NCI-H2107 treated with DMSO at 0.1 percent for 48 hours (cell line): ENCODE data around the gene ACTG2.
A peak's percentile ranks its signal among the peaks of the same experiment; 100 is the strongest.
"Not testable (repeated sequence)": the region's sequence is repeated elsewhere in the genome, so short reads cannot be mapped to it uniquely, and the experiment has no call there.

ENCODE experiments used
- DNase-seq: peaks from one replicate; lab custom pipeline; 2025; ENCODE audit not compliant: unreplicated experiment; lab: John Stamatoyannopoulos, UW

Gene ACTG2

GRCh38 chr2:73892631-73893329 lies at the start of gene ACTG2:
Gene ACTG2 (plus strand): TSS chr2:73893008. CDS start chr2:73901312, 8,304 bp downstream.
- no peak for DNase-seq

- DNase-seq, result no peak
These were observed 48.7 kb upstream of the ACTG2 start for GRCh38 chr2:73844087-73844486.

- peak; percentile 92 for DNase-seq
These were observed 42.8 kb upstream of the ACTG2 start for GRCh38 chr2:73850009-73850408.

DNA sequence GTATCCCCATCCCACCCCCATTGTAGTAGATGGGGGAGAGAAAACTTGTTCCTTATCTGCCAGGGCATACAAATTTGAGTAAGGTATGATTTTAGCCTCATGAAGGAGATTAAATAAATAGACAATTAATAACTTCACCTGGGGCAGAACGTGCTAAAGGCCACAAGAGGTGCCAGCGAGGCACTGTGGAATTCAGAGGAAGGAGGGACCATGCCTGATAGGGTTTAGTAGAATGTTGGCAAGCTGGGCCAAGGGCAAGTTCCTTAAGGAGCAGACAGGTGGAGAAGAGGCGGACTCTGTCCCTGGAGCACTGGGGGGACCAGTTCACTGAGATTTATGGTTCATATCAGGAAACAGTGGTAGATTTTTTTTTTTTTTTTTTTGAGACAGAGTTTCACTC lies 41.5 kb upstream of the ACTG2 start:
- DNase-seq, result no peak

DNA sequence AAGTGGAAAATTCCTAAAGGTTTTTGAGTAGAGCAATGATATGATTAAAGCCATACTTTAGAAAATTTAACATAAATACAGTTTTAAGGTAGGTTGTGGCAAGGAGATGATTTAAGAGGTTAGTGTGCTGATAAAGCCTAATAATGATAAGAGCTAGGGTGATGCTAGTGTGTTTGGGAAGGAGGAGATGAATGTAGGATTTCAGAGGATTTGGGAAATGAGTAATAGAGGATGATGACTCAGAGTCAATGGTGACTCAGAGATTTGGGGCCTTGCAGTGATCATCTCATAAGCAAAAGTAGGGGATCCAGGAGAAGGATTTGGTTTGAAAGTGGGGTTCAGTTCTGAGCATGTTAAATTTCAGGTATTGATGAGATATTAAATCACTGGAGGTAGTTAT lies 40.8 kb upstream of the ACTG2 start:
- DNase-seq, result no peak

GRCh38 chr2:73855526-73855925 lies 37.3 kb upstream of the ACTG2 start:
- no peak for DNase-seq

GRCh38 chr2:73856214-73856613 lies 36.6 kb upstream of the ACTG2 start:
- DNase-seq, result no peak

GRCh38 chr2:73859721-73860586 lies 32.9 kb upstream of the ACTG2 start:
- no peak for DNase-seq

DNA sequence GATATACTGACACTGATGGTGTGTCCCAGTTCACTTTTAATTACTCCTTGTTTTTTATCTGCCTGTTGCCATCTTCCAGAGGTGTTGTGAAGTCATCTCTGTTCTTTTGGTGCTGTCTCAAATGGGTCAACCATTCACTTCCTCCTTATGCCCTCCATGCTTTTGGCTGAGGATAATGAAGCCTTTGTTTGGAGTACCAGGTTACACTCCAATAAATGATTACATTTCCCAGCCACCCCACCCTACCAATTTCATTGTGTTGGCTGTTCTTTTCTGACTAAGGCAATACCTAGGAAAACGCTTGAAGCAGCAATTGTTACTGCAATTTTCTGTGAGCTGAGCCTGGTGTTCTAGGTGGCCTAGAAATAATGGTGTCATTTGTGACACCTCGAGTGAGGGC lies 29.8 kb upstream of the ACTG2 start:
- no peak for DNase-seq

DNA sequence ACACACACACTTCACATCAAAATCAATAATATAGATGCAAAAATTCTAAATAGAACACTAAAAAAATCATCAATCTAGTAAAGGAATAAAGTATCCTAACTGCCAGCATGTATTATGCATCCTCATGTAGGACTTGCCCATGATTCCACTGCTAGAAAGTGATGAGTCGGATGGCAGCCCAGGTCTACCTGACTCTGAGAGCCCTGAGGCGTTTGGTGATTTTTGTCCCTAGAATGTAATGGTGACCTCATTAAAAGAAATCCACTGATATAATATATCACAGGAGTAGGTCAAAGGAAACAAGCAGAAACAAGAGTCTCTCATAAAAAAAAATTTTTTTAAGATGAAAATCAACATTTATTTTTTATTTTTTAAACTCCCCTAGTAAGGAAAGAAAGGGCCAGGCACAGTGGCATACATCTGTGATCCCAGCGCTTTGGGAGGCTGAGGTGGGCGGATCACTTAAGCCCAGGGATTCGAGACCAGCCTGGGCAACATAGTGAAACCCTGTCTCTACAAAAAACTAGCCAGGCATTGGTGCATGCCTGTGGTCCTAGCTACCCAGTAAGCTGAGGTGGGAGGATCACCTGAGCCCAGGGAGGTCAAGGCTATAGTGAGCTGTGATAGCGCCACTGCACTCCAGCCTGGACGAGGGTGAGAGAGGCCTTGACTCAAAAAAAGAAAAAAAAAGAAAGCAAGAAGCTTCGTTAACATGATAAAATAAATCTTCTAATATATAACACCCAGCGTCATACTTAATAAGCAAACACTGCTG lies 24.4 kb upstream of the ACTG2 start:
- DNase-seq, result no peak

- DNase-seq, result no peak
These were observed 22.7 kb upstream of the ACTG2 start for GRCh38 chr2:73870084-73870483.

DNA sequence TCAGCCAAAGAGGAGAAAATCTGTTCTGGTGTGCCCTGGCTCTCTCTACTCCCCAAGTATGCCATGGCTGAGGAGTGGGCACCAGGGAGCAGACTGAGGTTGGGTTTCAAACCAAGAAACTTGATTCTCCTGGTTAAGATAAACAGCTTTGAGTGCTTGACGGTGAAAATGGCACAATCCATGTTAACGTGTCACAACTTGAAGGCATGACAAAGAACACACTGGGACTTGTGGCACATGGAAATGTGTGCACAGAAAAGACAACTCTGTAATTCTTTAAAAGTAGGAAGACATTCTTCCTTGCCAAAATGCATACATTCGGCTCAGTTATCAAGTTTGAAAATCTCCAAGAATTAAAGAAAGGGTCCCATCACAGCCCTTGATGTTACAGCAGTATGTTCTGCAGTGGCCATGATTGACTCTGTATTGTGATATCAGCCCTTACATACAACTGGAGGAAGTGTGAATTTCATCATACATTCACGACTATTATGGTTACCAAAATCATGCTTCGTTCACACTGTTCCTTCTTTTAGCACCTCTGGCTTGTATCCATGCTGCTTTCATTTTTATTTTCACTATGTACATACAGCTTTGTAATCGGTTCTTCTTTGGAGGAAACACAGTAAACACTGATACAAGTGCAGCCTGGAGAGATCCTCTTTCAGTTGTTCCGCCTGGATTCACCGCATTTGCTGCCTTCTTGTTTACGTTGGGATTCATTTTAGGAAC lies 15.6 kb upstream of the ACTG2 start:
- peak; percentile 77 for DNase-seq

DNA sequence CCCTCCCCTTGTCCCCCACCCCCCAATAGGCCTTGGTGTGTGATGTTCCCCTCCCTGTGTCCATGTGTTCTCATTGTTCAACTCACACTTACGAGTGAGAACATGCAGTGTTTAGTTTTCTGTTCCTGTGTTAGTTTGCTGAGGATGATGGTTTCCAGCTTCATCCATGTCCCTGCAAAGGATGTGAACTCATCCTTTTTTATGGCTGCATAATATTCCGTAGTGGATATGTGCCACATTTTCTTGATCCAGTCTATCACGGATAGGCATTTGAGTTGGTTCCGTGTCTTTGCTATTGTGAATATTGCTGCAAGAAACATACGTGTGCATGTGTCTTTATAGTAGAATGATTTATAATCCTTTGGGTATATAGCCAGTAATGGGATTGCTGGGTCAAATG lies 14.8 kb upstream of the ACTG2 start:
- DNase-seq, result not testable (repeated sequence)

DNA sequence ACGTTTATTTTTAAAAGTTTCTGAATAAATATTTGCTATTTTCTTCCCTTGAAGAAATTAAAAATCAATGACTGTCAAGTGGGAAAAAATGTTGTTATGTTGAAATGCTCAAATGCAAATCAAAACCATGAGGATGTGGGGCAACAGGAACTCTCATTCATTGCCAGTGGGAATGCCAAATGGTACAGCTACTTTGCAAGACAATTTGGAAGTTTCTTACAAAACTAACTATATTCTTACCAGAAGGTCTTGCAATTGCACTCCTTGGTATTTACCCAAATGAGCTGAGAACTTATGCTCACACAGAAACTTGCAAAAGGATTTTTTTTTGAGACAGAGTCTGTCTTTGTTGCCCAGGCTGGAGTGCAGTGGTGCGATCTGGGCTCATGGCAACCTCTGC lies 7.4 kb upstream of the ACTG2 start:
- DNase-seq, result no peak

DNA sequence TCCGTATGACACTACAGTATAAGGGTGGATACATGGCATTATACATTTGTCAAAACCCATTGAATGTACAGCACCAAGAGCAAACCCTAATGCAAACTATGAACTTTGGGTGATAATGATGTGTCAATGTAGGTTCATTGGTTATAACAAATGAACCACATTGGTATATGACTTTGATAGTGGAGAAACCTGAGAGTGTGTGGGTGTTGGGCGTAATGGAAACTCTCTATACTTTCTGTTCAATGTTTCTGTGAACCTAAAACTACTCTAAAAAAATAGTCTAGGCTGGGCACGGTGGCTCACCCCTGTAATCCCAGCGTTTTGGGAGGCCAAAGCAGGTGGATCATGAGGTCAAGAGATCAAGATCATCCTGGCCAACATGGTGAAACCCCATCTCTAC lies 6.5 kb upstream of the ACTG2 start:
- no peak for DNase-seq

DNA sequence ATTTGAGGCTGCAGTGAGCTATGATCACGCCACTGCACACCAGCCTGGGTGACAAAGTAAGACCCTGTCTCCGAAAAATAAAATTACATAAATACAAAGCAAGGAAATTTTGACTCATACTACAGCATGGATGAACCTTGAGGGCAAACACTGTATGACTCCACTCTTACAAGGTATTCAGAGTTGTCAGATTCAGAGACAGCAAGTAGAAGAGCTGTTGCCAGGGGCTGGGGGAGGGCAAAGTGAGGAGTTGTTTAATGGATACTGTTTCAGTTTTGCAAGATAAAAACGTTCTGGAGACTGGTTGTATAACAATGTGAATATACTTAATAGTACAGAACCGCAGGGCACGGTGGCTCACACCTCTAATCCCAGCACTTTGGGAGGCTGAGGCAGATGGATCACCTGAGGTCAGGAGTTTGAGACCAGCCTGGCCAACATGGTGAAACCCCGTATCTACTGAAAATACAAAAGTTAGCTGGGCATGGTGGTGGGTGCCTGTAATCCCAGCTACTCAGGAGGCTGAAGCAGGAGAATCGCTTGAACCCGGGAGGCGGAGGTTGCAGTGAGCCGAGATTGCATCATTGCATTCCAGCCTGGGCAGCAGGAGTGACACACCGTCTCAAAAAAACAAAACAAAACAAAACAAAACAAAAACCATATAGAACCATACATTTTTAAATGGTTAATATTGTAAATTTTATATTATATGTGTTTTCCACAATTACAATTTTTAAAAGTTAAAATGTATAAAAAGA lies 5.0 kb upstream of the ACTG2 start:
- DNase-seq, result not testable (repeated sequence)

DNA sequence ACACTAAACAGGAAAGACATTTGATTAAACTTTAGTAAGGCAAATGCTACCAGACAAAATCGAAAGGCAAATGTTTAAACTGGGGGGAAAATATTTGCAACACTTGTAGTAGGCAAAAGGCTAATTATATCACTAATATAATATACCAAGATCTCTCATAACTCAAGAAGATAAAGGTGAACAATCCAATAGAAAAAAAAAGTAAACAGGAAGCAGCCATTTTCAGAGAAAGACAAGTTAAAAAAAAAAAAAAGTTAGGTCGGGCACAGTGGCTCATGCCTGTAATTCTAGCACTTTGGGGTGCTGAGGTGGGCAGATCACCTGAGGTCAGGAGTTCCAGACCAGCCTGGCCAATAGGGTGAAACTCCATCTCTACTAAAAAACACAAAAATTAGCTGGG lies 4.4 kb upstream of the ACTG2 start:
- no peak for DNase-seq

GRCh38 chr2:73889206-73889605 lies 3.6 kb upstream of the ACTG2 start:
- DNase-seq, result no peak

DNA sequence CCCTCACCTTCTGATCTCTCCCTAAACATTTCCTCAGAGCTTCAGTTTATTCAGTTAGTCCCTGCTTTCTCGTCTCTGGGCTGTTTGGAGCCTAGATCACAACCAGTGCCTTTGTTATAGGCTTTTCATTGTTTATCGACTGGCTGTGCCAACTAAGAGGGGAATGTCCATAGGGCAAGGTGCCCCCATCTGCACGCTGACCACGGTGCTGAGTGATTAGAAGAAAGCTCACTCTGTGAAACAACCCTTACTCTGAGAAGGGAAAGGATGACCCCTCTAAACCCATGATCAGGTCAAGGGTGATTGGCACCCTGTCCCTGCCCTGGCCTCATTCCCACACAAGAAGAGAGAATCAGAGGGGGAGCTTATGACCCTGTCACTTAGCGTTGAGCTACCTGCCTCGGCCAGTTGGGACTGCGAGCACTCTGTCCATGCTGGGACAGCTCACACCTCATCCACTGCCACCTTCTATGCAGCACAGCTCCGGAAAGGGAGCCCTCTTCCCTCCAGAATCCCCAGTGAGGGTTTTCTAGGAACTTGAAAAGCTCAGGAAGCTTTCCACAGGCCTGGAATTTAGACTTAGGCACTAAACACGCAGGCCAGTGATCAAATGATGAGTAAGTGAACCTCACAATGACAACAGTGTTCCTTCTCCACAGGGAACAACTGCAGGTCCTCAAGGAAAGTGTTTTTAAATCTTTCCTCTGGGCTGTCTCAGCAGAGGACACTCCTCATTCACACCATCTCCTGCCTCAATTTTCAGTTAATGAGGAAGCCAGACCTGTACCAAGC lies 2.3 kb upstream of the ACTG2 start:
- no peak for DNase-seq
